HG03442 (cell line): ENCODE measurements around the gene SAYSD1.
"Not testable (repeated sequence)": the region's sequence is repeated elsewhere in the genome, so short reads cannot be mapped to it uniquely, and the experiment has no call there.

ENCODE experiments used
- ATAC-seq: cut with Tn5 transposase; IDR thresholded peaks from one replicate; pipeline ENCODE4 v1.9.1; 2021; ENCODE audit warnings: mild to moderate bottlenecking, moderate library complexity; ENCODE audit not compliant: unreplicated experiment

The SAYSD1 gene, protein sequence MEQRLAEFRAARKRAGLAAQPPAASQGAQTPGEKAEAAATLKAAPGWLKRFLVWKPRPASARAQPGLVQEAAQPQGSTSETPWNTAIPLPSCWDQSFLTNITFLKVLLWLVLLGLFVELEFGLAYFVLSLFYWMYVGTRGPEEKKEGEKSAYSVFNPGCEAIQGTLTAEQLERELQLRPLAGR

DNA sequence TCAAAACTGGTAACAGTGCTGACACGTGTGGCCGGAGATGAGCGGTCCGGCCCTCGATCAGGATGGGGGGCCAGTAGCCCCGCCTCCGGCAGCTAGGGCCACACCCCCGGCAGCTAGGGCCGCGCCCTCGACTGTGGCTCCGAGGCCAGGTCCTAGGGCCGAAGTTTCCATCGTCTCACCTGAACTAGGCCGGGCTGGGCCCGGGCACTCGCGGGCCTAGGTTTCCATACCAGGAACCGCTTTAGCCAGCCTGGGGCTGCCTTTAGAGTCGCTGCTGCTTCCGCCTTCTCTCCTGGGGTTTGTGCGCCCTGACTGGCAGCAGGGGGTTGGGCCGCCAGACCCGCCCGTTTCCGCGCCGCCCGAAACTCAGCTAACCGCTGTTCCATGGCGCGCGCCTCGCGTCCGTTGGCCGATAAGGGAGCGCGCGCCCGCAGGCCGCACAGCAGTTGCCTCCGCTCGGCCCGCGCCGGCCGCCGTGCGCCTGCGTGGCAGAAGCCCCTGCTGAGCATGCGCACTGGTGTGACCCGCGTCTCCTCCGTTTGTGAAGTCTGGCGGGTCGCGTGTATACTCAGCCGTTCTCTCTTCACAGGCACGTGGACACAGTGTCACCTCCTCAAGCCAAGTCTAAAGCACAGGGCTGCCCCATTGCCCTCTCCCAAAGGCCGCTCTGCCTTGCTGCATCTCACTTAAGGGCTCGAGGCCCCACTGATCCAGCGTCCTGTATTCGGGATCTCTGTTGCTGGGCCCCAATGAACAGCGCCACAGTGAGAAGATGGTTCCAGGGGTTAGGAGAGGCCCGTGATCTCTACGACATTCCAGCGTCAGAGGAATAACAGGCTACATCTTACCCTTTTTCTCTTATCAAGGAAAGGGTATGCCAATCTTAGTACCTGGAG is at the start of gene SAYSD1:
TSS of gene SAYSD1 (minus strand) at position 483 of the 896 bp plus-strand sequence. CDS start at position 386, 97 bp downstream.
- peak; percentile 90 for ATAC-seq

DNA sequence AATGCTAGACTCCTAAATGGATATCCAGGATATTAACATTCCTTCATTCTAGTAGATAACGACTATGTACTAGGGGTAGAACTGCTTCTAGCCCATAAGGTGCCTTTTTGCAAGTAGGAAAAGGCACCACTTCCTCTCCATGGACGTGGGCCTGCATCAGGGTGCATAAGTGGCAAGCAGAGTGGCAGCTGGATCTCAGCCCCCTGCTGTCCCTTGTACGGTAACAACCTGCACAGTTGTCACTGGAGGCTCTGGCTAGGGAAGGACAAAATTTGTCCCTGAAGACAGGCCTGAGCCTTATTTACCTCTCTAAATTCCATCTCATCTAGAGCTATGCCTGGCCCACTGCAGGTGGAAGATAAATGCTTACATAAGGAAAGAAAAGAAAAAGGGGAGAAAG is 42.5 kb upstream of the SAYSD1 start:
- ATAC-seq, result no peak

DNA sequence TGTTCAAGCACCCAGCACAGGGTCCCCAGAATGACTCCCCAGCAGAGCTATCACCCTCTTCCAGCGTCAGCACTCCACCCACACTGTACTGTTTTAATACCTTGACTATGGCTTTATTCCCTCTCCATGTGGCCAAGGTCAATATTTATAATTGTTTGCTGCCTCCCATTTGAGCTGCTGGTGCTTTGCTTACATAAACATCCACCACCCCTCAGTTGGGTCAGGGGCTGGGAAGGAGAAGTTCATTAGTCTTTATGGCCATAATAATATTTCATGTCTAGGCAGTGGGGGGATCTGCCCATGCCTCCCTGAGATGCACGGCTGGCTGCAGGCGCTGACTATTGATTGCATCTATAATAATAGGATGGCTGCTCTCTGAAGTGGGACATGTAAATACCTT is 41.8 kb upstream of the SAYSD1 start:
- no peak for ATAC-seq

DNA sequence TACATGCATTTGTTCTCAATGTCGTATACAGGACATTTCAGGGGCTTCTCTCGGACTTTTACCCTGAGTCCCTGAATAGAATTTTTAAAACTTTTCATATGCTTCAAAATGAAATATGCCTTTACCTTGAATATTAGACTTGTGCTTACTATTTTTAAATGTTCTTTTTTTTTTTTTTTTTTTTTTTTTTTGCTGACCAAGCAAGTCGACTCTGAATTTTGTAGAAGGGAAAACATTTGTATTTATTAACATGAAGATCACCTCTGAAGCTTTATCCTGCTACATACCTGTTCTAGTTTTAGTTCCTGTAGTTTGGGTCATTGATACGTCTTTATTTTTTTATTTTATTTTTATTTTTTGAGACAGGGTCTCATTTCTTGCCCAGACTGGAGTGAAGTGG is 39.7 kb upstream of the SAYSD1 start:
- ATAC-seq, result no peak

DNA sequence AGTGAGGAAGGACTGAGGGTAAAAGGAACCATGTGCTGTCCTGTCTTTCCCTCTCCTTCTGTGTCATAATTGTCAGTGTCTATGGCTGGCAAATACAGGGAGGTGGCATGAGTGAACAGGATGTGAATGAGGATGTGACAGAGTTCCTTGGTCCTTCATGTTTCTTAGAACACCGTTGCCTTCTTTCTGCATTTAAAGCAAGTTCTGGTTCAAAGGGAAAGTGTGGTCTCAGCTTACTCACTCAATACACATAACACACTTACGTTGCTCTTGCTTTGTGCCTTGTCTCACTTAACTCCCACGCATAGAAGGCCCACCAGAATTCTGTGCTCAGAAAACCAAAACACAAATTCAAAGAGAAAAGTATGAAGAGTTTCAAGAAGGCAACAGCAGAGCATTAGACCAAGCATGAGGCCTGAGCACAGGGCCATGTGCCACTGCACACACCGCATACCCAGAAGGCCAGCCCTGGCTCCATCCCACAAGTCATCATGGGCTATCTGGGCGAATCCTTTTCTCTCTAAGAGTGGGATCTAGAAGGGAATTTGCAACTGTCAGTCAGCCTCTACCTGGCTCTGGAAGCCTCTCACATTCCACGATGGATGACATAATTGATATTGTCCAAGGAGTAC is 38.9 kb upstream of the SAYSD1 start:
- ATAC-seq, result no peak

DNA sequence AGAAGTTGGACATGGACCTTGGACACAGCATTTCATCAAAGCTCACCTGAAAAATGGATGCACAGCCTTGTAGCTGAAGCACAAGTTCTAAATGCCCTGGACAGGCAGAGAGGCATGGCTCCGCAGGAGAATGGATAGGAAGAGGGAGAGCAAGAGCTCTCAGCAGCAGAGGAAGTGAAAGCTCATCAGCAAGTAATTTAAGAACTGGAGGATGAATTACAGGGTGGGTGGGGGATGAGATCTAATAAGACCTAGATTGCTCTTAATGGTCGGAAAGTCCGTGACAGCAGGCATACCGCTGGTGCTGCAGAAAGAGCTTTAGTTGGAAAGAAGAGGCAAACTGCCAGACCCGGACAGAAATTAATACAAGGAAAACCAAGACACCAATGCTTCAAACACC is 37.3 kb upstream of the SAYSD1 start:
- no peak for ATAC-seq

DNA sequence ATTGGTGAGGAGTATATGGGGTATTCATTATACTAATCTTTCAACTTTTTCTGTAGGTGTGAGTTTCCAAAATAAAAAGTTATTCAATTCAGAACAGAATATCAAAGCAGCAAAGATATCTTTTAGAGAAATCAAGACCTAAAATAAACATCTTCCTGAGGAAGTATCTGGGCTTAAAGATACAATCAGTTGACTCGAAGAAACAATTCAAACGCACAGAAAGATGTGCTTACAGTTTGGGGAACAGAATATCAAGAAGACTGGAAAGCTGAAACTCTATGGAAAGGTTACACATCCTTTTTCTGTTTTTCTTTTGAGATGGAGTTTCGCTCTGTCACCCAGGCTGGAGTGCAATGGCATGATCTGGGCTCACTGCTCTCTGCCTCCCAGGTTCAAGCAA is 36.2 kb upstream of the SAYSD1 start:
- no peak for ATAC-seq

DNA sequence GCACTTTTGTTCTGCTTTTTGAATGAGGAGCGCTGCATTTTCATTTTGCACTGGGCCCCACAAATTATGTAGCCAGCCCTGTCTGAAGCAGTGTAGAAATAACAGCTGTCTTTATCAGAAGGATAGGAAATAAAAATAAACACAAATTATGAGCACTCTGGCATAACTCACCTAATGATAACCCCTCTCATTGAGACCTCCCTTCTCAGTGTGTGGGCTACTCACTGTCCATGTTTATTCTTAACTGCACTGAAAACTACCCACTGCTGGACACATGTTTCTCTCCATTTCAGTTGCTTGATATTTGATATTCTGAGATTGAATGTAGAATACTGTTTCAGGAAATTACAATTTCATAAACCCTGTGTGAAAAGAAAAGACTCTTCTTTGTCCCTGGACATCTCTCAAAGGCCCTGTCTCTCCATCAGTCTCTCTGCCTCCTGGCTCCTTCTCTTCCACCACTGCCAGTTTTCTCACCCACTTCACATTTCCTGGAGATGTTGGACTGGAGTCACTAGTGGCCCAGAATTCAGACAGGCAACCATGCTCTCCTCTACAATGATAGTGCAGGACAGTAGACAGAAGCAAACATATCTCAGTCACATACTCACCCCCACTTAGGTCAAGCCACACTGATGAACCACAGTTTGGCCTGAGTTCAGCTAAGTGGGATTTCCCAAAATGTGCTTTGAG is 29.6 kb upstream of the SAYSD1 start:
- ATAC-seq, result no peak

DNA sequence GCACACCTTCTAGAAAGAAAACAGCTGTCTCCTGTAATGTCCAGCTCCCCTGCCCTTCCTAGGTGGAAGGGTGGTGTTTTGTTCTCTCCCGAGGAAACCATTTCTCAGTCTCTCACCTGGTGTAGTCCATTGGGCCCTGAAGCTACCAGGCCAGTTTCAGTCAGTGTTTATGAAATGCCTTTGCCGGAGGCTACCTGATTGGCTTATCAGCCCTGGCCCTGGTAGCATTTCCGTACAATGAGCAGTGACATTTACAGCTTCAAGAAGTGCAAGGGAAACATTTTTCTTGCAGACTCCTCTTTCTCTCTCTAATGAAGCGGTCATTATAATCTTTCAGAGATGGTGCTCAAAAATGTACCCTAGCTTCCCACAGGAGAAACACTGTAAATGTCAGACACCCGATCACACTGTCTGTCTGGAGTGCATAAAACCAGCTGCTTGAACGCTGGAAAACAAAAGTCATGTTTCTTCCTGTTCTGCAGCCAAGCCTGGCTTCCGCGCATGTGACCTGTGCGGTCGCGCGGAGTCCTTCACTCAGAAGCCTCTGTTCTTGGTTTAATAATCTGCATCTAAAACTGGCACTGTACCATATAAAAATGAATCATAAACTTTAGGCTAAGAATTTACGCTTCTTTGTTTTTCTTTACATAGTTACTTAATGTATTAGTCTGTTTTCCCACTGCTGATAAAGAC is 28.4 kb upstream of the SAYSD1 start:
- no peak for ATAC-seq

DNA sequence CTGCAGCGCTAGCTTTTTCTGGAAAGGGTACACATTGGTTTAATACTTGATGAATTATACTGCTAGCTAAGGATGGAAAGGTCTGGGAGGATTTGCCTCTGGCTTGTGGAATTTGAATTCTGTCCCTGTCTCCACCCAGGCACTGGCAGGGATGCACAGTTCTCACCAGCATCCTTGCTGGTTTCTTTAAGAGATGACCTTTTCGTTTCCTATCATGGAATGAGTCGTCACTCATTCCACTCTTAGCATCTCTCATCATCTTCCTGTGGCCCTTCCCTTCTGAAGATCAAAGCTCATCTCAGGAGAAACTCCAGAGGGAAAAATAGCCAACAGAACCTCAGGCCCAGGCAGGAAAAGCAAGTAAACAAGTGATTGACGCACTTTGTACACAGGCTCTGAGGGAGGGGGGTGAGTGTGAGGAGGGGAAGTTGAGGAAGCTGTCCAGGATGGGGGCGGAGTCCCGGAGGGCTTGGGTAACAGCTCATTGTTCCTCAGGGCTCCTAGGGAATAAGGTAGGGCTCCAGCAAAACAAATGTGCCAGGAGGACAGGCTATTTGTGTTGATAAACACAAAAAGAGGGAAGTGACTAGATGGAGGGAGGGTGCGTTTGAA is 25.7 kb upstream of the SAYSD1 start:
- no peak for ATAC-seq

DNA sequence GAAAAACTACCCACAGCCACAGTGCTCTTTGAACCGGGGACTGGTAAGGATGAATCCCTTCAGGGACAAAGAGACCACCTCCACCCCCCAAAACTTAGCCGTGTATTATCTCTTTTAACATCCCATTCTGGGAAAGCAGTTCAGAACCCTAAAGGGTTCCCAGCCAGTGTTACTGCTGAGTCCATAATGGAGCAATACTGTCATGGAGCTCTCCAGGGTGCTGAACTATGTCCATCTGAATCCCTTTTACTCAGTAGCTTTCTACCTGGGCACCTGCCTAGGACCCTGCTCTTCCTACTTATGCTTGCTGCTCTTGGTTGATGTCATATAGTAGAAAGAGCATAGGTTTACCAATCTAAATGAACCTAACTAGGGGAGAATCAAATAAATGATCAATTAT is 22.3 kb upstream of the SAYSD1 start:
- ATAC-seq, result no peak

DNA sequence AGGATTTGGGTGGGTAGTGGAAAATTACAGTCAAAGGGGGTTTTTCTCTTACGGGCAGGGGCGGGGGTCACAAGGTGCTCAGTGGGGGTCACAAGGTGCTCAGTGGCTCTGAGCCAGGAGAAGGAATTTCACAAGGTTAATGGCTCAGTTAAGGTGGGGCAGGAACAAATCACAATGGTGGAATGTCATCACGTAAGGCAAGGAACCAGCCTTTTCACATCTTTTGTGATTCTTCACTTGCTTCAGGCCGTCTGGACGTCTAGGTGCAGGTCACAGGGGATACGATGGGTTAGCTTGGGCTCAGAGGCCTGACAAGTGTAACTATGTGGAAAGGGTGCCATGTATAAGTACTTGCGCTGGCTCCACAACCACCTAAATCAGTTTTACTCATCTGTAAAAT is 21.2 kb upstream of the SAYSD1 start:
- not testable (repeated sequence) for ATAC-seq

DNA sequence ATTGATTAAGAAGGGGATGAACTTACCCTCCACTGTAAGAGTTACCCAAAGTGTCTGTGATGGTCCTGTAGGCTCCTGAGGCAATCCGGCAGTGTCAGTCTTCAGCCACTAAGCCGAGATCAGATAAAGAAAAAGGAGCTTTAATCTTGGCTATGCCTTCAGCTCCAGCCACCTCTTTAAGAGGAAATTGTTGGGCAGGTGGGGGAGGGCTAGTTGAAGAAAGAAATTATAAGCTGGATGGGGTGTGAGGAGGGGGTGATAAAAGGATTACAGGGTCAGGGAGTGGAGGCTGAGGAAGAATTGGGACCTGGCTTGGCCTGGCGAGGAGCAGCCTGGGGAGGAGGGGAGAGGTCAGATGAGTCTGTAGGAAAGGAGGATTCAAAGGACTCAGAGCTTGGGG is 19.8 kb upstream of the SAYSD1 start:
- ATAC-seq, result not testable (repeated sequence)

DNA sequence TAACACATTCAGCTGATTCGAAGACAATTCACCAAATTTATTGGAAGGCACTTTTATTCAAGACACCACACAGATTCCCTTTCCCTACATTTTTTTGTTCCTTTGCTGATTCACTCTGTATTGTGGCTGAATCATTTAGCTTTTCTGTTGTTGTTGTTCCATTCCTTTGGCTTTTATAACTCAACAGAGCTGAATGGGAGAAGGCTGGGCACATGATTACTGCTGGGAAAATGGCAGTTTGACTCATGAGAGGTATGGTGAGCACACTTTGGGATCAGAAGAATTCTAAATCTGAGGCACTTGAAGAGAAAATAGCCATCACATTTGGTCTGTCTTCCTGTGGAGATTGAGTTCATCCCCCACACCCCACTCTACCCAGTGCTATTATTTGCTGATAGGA is 15.7 kb upstream of the SAYSD1 start:
- ATAC-seq, result no peak

DNA sequence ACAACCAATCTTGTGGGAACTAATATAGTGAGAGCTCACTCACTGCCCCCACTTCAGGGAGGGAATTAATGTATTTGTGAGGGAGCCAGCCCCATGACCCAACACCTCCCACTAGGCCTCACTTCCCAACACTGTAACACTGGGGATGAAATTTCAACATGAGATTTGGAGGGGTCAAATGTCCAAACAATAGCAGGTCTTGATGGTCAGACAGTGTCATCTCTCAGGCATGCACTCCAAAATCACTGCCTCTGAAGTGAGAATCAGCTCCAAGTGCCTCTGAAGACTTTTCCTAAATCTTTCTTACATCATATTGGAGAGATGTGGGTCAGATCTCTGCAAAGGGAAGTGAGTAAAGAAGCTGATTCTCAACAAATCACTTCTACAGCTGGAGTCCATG is 13.8 kb upstream of the SAYSD1 start:
- no peak for ATAC-seq

DNA sequence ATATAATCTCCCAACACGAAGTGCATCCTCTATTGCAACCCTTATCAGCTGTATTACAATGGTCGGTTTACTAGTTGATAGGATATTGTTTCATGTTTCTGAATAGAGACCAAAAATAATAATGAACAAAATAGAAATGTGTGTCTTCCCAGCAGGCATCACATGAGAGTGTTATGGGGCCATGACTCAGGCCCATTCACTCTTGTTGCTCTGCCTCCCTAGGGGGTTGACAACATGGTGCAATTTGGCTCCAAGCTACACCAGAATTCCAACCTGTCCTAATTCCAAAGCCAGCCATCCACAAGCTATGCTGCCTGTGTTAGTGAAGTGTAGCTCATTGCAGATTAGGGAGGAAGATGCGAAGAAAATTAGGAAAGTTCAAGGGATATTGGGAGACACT is 13.1 kb upstream of the SAYSD1 start:
- no peak for ATAC-seq

DNA sequence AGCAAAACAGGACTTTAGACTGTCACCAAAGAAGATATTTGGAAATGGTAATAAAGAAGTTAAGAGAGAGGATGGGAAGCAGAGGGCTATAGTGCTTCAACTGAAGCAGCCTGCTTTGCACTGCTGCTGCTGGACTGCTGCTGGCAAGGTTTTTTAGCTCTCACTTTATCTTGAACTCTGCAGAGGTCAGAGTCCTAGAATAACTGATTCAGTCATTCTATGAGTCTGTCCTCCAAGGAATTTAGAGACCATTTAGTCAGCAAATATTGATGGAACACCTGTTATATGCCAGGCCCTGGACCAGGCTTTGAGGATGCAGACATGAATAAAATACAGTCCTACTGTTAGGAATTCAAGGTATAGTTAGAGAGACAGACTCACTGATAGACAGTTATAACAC is 9.1 kb upstream of the SAYSD1 start:
- ATAC-seq, result no peak

DNA sequence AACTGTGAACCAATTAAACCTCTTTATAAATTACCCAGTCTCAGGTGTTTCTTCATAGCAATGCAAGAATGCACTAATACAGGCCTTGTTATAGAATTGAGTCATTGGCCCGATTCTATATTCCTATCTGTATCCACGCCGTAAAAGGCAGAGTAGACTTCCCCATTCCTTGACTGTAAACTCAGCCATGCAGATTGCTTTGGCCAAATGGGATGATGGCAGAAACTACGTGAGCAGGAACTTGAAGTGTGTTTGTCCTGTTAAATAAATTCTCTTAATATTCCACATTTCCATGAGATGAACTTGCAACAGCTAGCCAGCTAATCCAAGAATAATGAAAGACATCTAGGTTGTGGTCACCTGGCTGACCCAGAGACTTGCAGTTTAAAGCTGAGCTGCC is 3.9 kb upstream of the SAYSD1 start:
- ATAC-seq, result no peak

DNA sequence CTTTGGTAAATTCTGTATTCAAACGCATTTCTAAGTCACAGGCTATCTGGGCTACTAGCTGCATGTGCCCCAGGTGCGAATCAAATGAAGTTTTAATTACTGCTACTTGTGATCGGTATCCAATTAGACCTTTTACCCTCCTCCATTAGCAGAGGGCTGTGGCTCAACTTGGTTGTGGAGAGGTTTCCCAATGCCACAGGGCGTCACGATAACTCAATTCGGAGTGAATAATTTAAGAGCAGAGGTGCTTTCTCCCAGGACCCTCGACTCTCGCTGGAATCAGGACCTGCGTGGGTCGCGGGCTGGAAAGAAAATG is 640 bp downstream of the SAYSD1 start:
- ATAC-seq, result peak; percentile 20

DNA sequence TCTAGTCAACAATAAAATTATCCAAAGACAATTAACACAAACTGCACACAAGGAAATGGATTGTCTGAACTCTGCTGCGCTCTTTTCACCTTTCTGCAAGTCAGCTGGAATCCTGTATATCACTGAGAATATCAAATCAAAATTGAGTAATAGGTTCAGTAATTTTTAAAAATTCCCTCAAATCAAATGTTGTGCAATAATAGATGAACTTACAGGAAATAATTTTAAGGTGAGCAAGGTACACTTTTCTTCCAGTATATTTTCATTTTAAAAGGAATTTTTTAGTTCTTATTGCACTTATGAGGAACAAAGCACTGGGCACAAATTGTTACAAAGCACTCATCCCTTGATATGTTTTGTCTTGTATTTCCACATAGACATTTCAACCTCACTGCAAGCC is 1.2 kb downstream of the SAYSD1 start:
- no peak for ATAC-seq

DNA sequence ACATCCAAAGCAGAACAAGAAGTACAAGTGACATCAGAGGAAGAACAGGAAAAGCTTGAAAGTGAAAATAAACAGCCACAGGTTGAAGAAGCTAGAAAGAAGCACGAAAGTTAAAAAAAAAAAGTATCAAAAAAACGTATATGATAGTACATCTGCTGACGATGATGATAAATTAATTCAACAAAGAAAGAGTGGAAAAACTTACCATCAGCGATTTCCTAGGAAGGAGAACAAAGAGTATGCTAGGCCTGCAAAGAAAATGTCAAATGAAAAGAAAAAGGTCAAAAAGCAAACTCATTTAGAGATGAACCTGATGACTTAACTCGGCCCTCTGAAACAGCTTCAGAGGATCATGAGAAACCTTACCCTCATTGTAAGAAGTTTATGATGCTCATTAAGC is 3.7 kb downstream of the SAYSD1 start:
- no peak for ATAC-seq
